Prostate gland (tissue), 2 donors: ENCODE measurements around the gene EHMT1. TPM values are rescaled to one million over a fixed set of nuclear protein-coding genes. Genes with fewer than 3 reads are reported as not detected.

ENCODE experiments used
- DNase-seq: peaks from one replicate; pipeline ENCODE4 v3.0.0-alpha.2; 2019; ENCODE audit warnings: low spot score
- H3K27ac ChIP-seq, 2 donors: fragments of 200-600 bp; sonication (generic); 2 replicates each; pipeline ENCODE4 v1.5.1; 2017 to 2019
- H3K27me3 ChIP-seq: fragments of 200-600 bp; sonication (generic); replicated peaks from 2 replicates; pipeline ENCODE4 v1.5.1; 2019; ENCODE audit not compliant: insufficient read depth
- H3K36me3 ChIP-seq, 2 donors: fragments of 200-600 bp; sonication (generic); 1 replicate in 1 of 2; 2 replicates in 1 of 2; pipeline versions ENCODE4 v1.5.1 to v1.8.1; 2017 to 2019
- H3K4me1 ChIP-seq: fragments of 200-600 bp; sonication (generic); replicated peaks from 2 replicates; pipeline ENCODE4 v1.5.1; 2019
- H3K4me3 ChIP-seq, 2 donors: fragments of 200-600 bp; sonication (generic); 2 replicates each; pipeline ENCODE4 v1.5.1; 2017 to 2019
- H3K9me3 ChIP-seq: fragments of 200-600 bp; sonication (generic); 2 replicates; pipeline ENCODE4 v1.5.1; 2017
- CTCF ChIP-seq, 4 experiments: fragments of 200-600 bp in 2 of 4; fragments of 450-650 bp in 2 of 4; sonication (generic) in 2 of 4; IDR thresholded peaks; 1 replicate in 3 of 4; 2 replicates in 1 of 4; pipeline ENCODE4 v1.5.1; 2016 to 2019; ENCODE audit warnings: antibody characterized with exemption in 4 of 4, mild to moderate bottlenecking in 2 of 4, moderate library complexity in 2 of 4
- POLR2A ChIP-seq: fragments of 450-650 bp; IDR thresholded peaks from one replicate; pipeline ENCODE4 v1.6.1; 2016; ENCODE audit warnings: antibody characterized with exemption, mild to moderate bottlenecking
- POLR2AphosphoS5 ChIP-seq: sonication (generic); formaldehyde crosslinking; IDR thresholded peaks from one replicate; pipeline ENCODE4 v1.6.1; 2017; ENCODE audit warnings: antibody characterized with exemption
- WGBS: methylation state at CpG from one replicate; pipeline ENCODE4 v1.1.5; 2018; 5-methylcytosine and 5-hydroxymethylcytosine counted together
- intact Hi-C: fragments of 100-400 bp; cut with DNase I; formaldehyde crosslinking; loops from one replicate; pipeline ENCODE4 v1.14.2; 2022
- total RNA-seq, 2 donors: library from RNA; depleted of rRNA; stranded (reverse); fragments of >200 nt; gene quantifications; one replicate each; pipeline ENCODE4 v1.1.0, GENCODE V29; 2016

EHMT1 gene
- total RNA-seq, 2 donors from 2014 or later: 81.3 to 149 TPM

- no peak for DNase-seq
- intact Hi-C loops: no loop called here
- Histone ChIP-seq H3K4me1 (no peaks in the 10 kb centered on the region), H3K27me3 (no peaks in the 10 kb centered on the region), H3K4me3 (no peak overlapping the region), H3K27ac (no peak overlapping the region), H3K36me3 (no peaks in the 10 kb centered on the region), H3K9me3 (no peaks in the 10 kb centered on the region)
- no peak for TF ChIP-seq POLR2A
- no peak for TF ChIP-seq CTCF (IDR thresholded peaks at IDR 0.05)
- no peak for TF ChIP-seq POLR2AphosphoS5
- 77% methylated on average over 2 of the region's 2 CpGs for WGBS
These were observed 29.6 kb downstream of the EHMT1 start for GRCh38 chr9:137648396-137648795.

GRCh38 chr9:137649553-137649952 is 30.7 kb downstream of the EHMT1 start:
- Histone ChIP-seq H3K36me3 (no peaks in the 10 kb centered on the region), H3K9me3 (no peaks in the 10 kb centered on the region), H3K4me1 (no peaks in the 10 kb centered on the region), H3K27me3 (no peaks in the 10 kb centered on the region), H3K27ac (no peak overlapping the region), H3K4me3 (no peak overlapping the region)
- no peak for DNase-seq
- intact Hi-C loops: no loop called here
- 93% methylated on average over 9 of the region's 9 CpGs for WGBS
- TF ChIP-seq CTCF (IDR thresholded peaks at IDR 0.05) (no peak), POLR2A (no peak), POLR2AphosphoS5 (no peak)

- WGBS: 87% methylated on average over 2 of the region's 2 CpGs
- Histone ChIP-seq H3K27me3 (no peaks in the 10 kb centered on the region), H3K4me3 (no peak overlapping the region), H3K4me1 (no peaks in the 10 kb centered on the region), H3K36me3 (no peaks in the 10 kb centered on the region), H3K9me3 (no peaks in the 10 kb centered on the region), H3K27ac (no peak overlapping the region)
- TF ChIP-seq POLR2A (no peak), POLR2AphosphoS5 (no peak), CTCF (IDR thresholded peaks at IDR 0.05) (no peak)
- DNase-seq: no peak
- intact Hi-C loops: no loop called here
These were observed 31.5 kb downstream of the EHMT1 start for GRCh38 chr9:137650259-137650658.

GRCh38 chr9:137650779-137651178 is 32.0 kb downstream of the EHMT1 start:
- DNase-seq: no peak
- no peak overlapping the region for H3K27ac ChIP-seq
- intact Hi-C loops: no loop called here
- 94% methylated on average over 7 of the region's 7 CpGs for WGBS
- H3K27me3 ChIP-seq: no peaks in the 10 kb centered on the region
- TF ChIP-seq POLR2AphosphoS5: no peak
- no peaks in the 10 kb centered on the region for H3K36me3 ChIP-seq
- H3K9me3 ChIP-seq: no peaks in the 10 kb centered on the region
- H3K4me1 ChIP-seq: no peaks in the 10 kb centered on the region
- no peak overlapping the region for H3K4me3 ChIP-seq

- Histone ChIP-seq H3K4me1 (no peaks in the 10 kb centered on the region), H3K4me3 (no peak overlapping the region), H3K9me3 (no peaks in the 10 kb centered on the region), H3K36me3 (no peaks in the 10 kb centered on the region), H3K27ac (no peak overlapping the region), H3K27me3 (no peaks in the 10 kb centered on the region)
- WGBS: 96% methylated on average over 6 of the region's 6 CpGs
- no peak for DNase-seq
- TF ChIP-seq POLR2A: no peak
- no peak for TF ChIP-seq CTCF (IDR thresholded peaks at IDR 0.05)
- no peak for TF ChIP-seq POLR2AphosphoS5
- intact Hi-C loops: no loop called here
These were observed 37.6 kb downstream of the EHMT1 start for GRCh38 chr9:137656416-137656815.
